Activated naive CD8-positive, alpha-beta T cell treated with anti-CD3 and anti-CD28 coated beads, Interleukin-2, amount 50 U/mL, for 24 hours (primary cell): ENCODE data around the gene CHAF1A.

Source experiments
- ATAC-seq: fragments of 150-1000 bp; cut with Tn5 transposase; one replicate; pipeline ENCODE4 v1.10.0; 2021
- DNase-seq: peaks from one replicate; pipeline ENCODE4 v3.0.0; 2021
- H3K27ac Mint-ChIP-seq: one replicate; pipeline ENCODE4 v1.8.0; 2021; ENCODE audit warnings: mild to moderate bottlenecking, mixed read lengths
- H3K27me3 Mint-ChIP-seq: one replicate; pipeline ENCODE4 v1.8.0; 2021; ENCODE audit warnings: mixed read lengths
- H3K36me3 Mint-ChIP-seq: one replicate; pipeline ENCODE4 v1.8.0; 2021; ENCODE audit warnings: low read depth, mixed read lengths
- H3K4me1 Mint-ChIP-seq: one replicate; pipeline ENCODE4 v1.8.0; 2021; ENCODE audit warnings: mixed read lengths
- H3K4me3 Mint-ChIP-seq: one replicate; pipeline ENCODE4 v1.8.0; 2021; ENCODE audit warnings: mild to moderate bottlenecking, moderate library complexity, mixed read lengths
- H3K9me3 Mint-ChIP-seq: one replicate; pipeline ENCODE4 v1.8.0; 2021; ENCODE audit warnings: mixed read lengths

Gene CHAF1A

GRCh38 chr19:4455719-4456475 lies 53.5 kb downstream of the CHAF1A start:
- H3K4me1 Mint-ChIP-seq, result peaks cover 16% of the 10 kb centered on the region
- DNase-seq, result no peak
- no peak for ATAC-seq

GRCh38 chr19:4456476-4456842 lies 54.0 kb downstream of the CHAF1A start:
- Mint-ChIP-seq H3K9me3 (no peaks in the 10 kb centered on the region), H3K4me1 (peaks cover 16% of the 10 kb centered on the region), H3K4me3 (peak overlapping the region; percentile 88), H3K27me3 (peaks cover 2% of the 10 kb centered on the region), H3K27ac (peak overlapping the region; percentile 87), H3K36me3 (peaks cover 1% of the 10 kb centered on the region)
- DNase-seq (no peak), ATAC-seq (no peak)

More at GRCh38 chr19:4455719-4456475, 53.5 kb downstream of the CHAF1A start:
- no peaks in the 10 kb centered on the region for H3K9me3 Mint-ChIP-seq
- H3K27ac Mint-ChIP-seq, result peak overlapping the region; percentile 87
- H3K4me3 Mint-ChIP-seq, result peak overlapping the region; percentile 88
- H3K27me3 Mint-ChIP-seq, result peaks cover 2% of the 10 kb centered on the region
- peaks cover 3% of the 10 kb centered on the region for H3K36me3 Mint-ChIP-seq

- no peaks in the 10 kb centered on the region for H3K9me3 Mint-ChIP-seq
- H3K27ac Mint-ChIP-seq, result peak overlapping the region; percentile 95
- ATAC-seq (peak; percentile 15), DNase-seq (peak; percentile 46)
- peaks cover 16% of the 10 kb centered on the region for H3K4me1 Mint-ChIP-seq
- H3K27me3 Mint-ChIP-seq, result peaks cover 2% of the 10 kb centered on the region
- peak overlapping the region; percentile 88 for H3K4me3 Mint-ChIP-seq
- no peaks in the 10 kb centered on the region for H3K36me3 Mint-ChIP-seq
These were observed 54.6 kb downstream of the CHAF1A start for GRCh38 chr19:4456843-4457653.

GRCh38 chr19:4457654-4458395 lies 55.4 kb downstream of the CHAF1A start, which contains the start of gene UBXN6:
Gene UBXN6, minus strand, starts transcription at chr19:4457794. Its CDS starts 97 bp downstream, at chr19:4457697.
- DNase-seq (peak; percentile 97), ATAC-seq (peak; percentile 97)
- H3K27ac Mint-ChIP-seq, result peak within 1 kb of the TSS; percentile 95
- H3K36me3 Mint-ChIP-seq, result no peaks in the 10 kb centered on the region
- peaks cover 16% of the 10 kb centered on the region for H3K4me1 Mint-ChIP-seq
- peaks cover 2% of the 10 kb centered on the region for H3K27me3 Mint-ChIP-seq
- H3K9me3 Mint-ChIP-seq, result no peaks in the 10 kb centered on the region
- H3K4me3 Mint-ChIP-seq, result peak within 1 kb of the TSS; percentile 88

- DNase-seq (no peak), ATAC-seq (no peak)
- Mint-ChIP-seq H3K4me3 (no peak overlapping the region), H3K36me3 (no peaks in the 10 kb centered on the region), H3K27ac (no peak overlapping the region), H3K9me3 (no peaks in the 10 kb centered on the region), H3K27me3 (no peaks in the 10 kb centered on the region), H3K4me1 (no peaks in the 10 kb centered on the region)
These were observed 62.6 kb downstream of the CHAF1A start for GRCh38 chr19:4464815-4465581.

- Mint-ChIP-seq H3K27me3 (no peaks in the 10 kb centered on the region), H3K9me3 (no peaks in the 10 kb centered on the region), H3K36me3 (no peaks in the 10 kb centered on the region), H3K27ac (no peak overlapping the region), H3K4me3 (no peak overlapping the region), H3K4me1 (peaks cover 5% of the 10 kb centered on the region)
- no peak for DNase-seq
- ATAC-seq, result no peak
These were observed 65.4 kb downstream of the CHAF1A start for GRCh38 chr19:4467835-4468234.

GRCh38 chr19:4471403-4472173 lies 69.1 kb downstream of the CHAF1A start:
- Mint-ChIP-seq H3K27ac (no peak overlapping the region), H3K36me3 (peaks cover 2% of the 10 kb centered on the region), H3K27me3 (no peaks in the 10 kb centered on the region), H3K4me1 (peaks cover 16% of the 10 kb centered on the region), H3K4me3 (no peak overlapping the region), H3K9me3 (no peaks in the 10 kb centered on the region)
- peak; percentile 95 for ATAC-seq
- DNase-seq, result peak; percentile 96

GRCh38 chr19:4472174-4472974 lies 69.9 kb downstream of the CHAF1A start, which contains the start of gene HDGFL2:
Gene HDGFL2, plus strand, starts transcription at chr19:4472297. Its CDS starts 54 bp downstream, at chr19:4472351.
- ATAC-seq, result no peak
- H3K9me3 Mint-ChIP-seq, result no peaks in the 10 kb centered on the region

GRCh38 chr19:4473011-4473762 lies 70.7 kb downstream of the CHAF1A start:
- Mint-ChIP-seq H3K27ac (no peak overlapping the region), H3K4me3 (peak overlapping the region; percentile 75), H3K36me3 (peaks cover 2% of the 10 kb centered on the region), H3K4me1 (peaks cover 16% of the 10 kb centered on the region), H3K9me3 (no peaks in the 10 kb centered on the region), H3K27me3 (no peaks in the 10 kb centered on the region)
- ATAC-seq (no peak), DNase-seq (no peak)

More at GRCh38 chr19:4472174-4472974, 69.9 kb downstream of the CHAF1A start, which contains the start of gene HDGFL2:
- Mint-ChIP-seq H3K36me3 (peaks cover 2% of the 10 kb centered on the region), H3K27me3 (no peaks in the 10 kb centered on the region), H3K4me3 (peak within 1 kb of the TSS; percentile 75), H3K27ac (no peak within 1 kb of the TSS), H3K4me1 (peaks cover 16% of the 10 kb centered on the region)
- no peak for DNase-seq

GRCh38 chr19:4473763-4474513 lies 71.5 kb downstream of the CHAF1A start:
- no peaks in the 10 kb centered on the region for H3K9me3 Mint-ChIP-seq
- DNase-seq, result no peak
- no peaks in the 10 kb centered on the region for H3K27me3 Mint-ChIP-seq
- peaks cover 2% of the 10 kb centered on the region for H3K36me3 Mint-ChIP-seq
- H3K27ac Mint-ChIP-seq, result peak overlapping the region; percentile 39
- peak overlapping the region; percentile 75 for H3K4me3 Mint-ChIP-seq
- H3K4me1 Mint-ChIP-seq, result peaks cover 16% of the 10 kb centered on the region
- ATAC-seq, result no peak

GRCh38 chr19:4474514-4475022 lies 72.1 kb downstream of the CHAF1A start:
- Mint-ChIP-seq H3K27ac (peak overlapping the region; percentile 39), H3K9me3 (no peaks in the 10 kb centered on the region), H3K4me3 (peak overlapping the region; percentile 75), H3K27me3 (no peaks in the 10 kb centered on the region), H3K4me1 (peaks cover 16% of the 10 kb centered on the region), H3K36me3 (peaks cover 2% of the 10 kb centered on the region)
- DNase-seq, result peak; percentile 34
- no peak for ATAC-seq
